ENCODE results near the gene CFAP70.

Gene CFAP70

DNA sequence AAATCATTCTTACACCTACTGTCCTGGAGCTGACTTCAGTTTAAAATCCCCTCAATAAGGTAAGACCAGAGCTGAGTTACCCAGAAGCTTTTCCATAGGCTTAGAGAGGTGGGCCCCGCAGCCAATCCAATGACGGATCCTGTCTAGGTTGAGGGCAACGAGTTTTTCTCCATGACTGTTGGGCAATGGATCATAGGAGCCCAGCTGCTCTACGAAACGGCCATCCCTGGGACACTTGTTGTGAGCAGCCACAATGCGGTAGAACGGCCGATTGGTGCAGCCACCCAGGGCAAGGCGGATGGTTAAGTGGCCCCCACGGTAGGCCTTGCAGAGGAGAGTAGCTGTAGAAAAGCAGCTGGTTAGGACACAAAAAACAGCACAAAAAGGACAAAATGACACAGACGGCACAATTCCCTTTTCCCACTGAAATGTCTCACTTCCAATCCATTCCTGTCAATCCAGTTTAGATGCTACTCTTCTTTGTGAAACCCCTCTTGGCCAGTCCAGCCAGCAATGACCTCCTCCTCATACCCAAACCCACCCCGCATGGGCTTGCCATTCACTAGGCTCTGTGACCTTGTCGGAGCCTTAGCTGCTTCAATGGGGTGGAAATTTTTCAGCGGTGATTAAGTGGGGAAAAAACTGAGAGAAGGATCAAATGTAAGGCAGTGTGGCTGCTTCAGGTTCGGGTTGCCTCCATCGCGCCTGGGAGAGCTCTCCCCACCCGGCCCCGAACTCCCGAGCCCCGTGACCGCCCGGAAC, 106.8 kb downstream of the CFAP70 start:
- peak; percentile 66 for DNase-seq

- DNase-seq, result no peak
Measured at GRCh38 chr10:73248259-73248724, 110.4 kb downstream of the CFAP70 start.

- no peak for DNase-seq
Measured at GRCh38 chr10:73247509-73248258, 111.0 kb downstream of the CFAP70 start.

- peak; percentile 100 for DNase-seq
Measured at GRCh38 chr10:73246646-73247508, 111.8 kb downstream of the CFAP70 start, which contains the start of gene DNAJC9. TSS of gene DNAJC9 (minus strand) at chr10:73247255. CDS start at chr10:73247189, 66 bp downstream.

DNA sequence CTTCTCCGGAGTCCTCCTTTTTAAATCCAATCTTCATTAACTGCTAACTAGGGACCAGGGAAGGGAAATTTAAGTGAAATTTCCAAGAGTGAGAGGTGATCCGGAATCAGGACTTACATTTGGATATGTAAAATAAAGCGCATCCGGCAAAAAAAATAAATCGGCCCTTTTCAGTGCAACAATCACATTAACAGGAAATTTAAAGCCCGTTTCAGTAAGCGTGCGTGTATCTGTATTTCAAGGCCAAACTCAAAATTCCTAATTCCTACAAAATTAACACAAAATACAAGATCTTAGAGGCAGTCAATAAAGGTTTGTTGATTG, 112.4 kb downstream of the CFAP70 start:
- DNase-seq, result no peak

GRCh38 chr10:73244866-73245477, 113.7 kb downstream of the CFAP70 start:
- DNase-seq, result no peak

GRCh38 chr10:73239908-73240307, 118.8 kb downstream of the CFAP70 start:
- no peak for DNase-seq

DNA sequence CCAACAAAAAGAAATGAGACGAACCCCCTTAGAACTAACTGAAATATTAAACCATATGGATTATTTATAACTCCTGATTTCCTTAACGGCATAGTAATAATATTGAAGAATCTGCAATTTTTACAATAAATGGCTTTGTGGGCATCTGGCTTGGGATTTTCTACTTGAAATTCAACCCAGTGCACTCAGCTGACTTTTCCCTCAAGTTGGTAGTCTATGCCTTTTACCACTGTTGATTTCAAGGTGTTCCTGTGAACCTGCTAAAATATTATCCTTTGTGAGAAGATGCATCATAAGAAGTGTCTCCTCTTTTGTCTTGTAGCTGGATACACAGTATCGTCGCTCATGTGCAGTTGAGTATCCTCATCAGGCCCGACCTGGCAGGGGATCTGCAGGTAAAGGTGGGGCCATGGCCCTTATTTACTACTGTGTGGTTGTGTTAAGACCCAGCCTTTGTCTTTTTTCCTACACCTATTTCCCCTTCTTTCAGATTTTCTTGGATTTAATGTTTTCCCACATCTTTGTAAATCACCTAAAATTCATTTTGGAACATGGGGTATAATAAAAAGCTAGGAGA, 119.6 kb downstream of the CFAP70 start:
- no peak for DNase-seq

DNA sequence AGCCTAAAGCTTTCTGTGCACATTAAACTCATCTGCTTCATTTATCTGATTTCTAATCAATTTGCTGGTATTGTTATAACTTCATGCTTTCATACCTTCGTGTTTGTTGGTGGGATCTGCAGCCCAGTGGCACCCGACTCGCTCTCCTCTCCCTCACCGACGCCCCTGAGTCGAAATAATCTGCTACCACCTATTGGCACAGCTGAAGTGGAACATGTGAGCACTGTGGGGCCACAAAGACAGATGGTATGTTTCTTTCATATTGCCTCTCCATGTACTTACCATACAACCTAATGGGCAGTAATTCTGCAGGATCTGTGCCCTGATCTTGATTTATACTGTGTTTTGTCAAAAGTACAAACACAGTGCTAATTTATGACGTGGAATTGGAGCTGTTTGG, 124.0 kb downstream of the CFAP70 start:
- no peak for DNase-seq

- DNase-seq, result no peak
Measured at GRCh38 chr10:73233883-73234282, 124.8 kb downstream of the CFAP70 start.

GRCh38 chr10:73232887-73233286, 125.8 kb downstream of the CFAP70 start:
- DNase-seq, result no peak

- no peak for DNase-seq
Measured at GRCh38 chr10:73229567-73229966, 129.1 kb downstream of the CFAP70 start.

DNA sequence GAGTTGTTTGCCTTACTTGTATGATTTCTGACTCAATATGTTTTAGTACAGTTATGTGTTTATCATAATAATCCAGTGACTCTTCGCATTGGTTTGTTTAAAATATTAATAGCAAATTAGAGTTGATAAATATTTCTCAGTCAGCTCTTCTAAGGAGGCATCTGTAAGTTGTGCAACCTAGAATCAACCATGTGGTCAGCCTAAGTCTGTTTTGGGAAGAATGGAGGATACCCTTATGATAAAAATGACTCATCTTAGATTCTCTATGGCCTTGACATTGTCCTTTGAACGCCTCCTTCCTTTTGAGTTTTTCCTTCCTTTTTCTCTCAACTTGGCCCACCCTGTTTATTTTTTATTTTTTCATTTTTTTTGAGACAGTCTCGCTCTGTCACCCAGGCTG, 130.4 kb downstream of the CFAP70 start:
- no peak for DNase-seq

- DNase-seq, result no peak
Measured at GRCh38 chr10:73226663-73227062, 132.0 kb downstream of the CFAP70 start.

DNA sequence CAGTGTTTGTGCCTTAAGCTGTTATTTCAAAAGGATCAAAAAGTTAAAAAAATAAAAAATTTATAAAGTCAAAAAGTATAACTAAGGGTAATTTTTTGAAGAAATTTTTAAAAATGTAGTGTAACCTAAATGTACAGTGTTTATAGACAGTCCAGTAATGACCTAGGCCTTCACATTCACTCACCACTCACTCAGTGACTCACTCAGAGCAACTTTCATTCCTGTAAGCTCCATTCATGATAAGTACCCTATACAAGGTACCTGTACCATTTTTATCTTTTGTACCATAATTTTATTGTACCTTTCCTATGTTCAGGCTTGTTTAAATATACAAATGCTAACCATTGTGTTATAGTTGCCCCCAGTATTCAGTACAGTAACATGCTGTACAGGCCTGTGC, 133.1 kb downstream of the CFAP70 start:
- no peak for DNase-seq

- no peak for DNase-seq
Measured at GRCh38 chr10:73220989-73221388, 137.7 kb downstream of the CFAP70 start.

- no peak for DNase-seq
Measured at GRCh38 chr10:73219384-73219783, 139.3 kb downstream of the CFAP70 start.

DNA sequence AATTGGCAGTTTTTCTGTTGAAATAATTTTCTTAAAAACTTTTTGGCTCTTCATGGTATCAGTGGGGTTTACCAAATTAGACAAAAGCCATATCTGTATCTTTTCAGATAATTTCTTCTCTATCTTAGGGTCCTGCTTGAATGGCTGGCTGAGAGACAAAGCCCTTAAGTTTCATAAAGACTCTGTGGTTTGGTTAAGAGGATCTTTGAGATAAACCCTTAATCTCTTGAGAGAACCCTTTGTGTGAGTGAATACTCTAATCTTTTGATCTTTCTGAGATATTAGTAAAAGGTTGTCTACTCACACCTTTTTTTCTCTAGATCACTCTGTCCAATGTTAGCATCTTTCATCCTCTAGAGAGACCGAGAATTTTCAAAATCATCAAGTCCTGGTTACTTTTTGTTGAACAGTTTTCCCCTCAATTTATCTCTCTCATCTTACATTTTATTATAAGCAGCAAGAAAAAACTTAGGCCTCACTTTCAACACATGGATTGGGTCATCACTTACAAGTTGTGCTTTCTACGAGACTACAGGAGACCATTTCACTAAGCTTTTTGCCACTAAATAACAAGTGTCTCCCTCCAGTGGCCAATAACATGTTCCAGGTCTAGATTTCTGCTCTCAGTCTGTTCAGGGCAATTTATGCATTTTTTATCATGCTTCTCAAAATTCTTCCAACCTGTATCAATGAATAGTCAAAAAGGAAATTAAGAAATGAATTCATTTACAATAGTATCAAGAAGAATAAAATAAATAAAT, 140.1 kb downstream of the CFAP70 start:
- no peak for DNase-seq

- DNase-seq, result no peak
Measured at GRCh38 chr10:73217628-73218027, 141.0 kb downstream of the CFAP70 start.

- DNase-seq, result no peak
Measured at GRCh38 chr10:73215749-73216148, 142.9 kb downstream of the CFAP70 start.

- no peak for DNase-seq
Measured at GRCh38 chr10:73211106-73211811, 147.4 kb downstream of the CFAP70 start.
